Measurements from ENCODE around the gene ARL6IP6.

ARL6IP6 gene

DNA sequence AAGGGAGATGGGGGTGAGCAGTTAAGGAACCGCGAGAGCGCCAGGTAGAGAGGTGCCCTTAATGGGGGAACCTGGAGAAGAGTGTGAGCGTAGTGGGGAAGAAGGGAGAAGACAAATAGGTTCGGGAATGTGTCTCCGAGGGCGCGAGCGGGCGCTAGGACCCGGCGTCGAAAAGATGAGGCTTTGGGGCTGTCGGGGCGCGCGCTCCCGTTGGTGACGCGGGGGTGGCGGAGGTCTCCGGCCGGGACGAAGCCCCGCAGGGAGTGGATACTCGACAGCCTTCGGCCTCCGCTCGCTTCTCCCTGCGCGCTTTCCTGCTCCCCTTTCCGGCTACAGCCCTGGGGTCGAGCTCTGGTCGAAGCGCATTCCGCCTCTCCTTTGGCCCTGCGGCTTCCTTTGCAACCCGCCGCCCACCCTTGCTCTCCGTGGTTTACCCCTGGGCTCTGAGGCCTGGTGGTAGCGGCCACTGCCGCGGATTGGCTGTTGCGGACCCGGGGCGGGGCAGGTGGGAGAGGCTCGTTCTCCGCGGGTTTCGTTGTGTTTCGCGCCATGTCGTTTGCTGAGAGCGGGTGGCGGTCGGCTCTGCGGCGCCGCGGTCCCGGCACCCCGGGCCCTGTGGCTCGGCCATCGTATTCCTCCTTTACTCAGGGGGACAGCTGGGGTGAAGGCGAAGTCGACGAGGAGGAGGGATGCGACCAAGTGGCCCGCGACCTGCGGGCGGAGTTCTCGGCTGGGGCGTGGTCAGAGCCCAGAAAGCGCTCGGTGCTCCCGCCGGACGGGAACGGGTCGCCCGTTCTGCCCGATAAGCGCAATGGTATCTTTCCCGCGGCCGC is at the start of gene ARL6IP6:
TSS of gene ARL6IP6 (plus strand) at position 545 of the 833 bp plus-strand sequence. CDS start at position 550, 5 bp downstream.
- peak; percentile 89 for DNase-seq (ENCODE audit: low read depth in 1 of 2, low spot score in 1 of 2)

DNA sequence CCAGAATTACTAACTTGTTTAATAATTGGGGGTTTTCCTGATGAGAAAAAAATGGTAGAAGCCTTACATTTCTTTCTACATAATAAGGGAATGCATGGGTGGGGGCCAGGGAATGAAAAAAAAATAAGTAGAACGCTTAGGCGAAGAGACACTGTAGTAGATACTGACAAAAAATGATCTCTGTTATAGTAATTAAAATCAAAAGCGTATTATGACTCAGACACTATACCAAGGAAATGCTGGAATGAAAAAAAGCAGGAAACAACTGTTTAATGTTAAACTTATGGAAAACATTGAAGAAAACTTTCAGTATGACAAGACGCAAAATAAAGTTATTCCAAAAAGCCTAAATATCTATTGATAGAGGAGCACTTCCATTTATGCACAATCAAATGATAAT is 44.1 kb upstream of the ARL6IP6 start:
- no peak for DNase-seq (ENCODE audit: low read depth in 1 of 2, low spot score in 1 of 2)

DNA sequence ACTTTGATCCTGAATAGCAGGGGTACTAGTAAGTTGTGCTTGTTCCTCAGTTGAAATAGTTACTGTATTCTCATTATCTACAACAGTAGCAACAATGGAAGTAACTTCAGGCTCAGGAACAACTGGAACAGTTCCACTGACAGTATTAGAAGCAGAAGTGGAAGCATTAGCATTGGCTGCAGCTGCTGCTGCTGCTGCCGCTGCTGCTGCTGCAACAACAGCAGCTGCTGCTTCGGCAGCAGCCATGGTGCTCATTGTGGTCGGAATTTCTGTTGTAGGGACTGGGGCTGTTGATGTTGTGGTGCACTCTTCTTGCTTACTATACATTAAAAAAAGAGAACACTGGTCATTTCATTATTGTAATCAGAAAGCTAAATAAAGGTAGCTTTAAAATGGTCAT is 42.0 kb upstream of the ARL6IP6 start:
- DNase-seq (ENCODE audit: low read depth in 1 of 2, low spot score in 1 of 2) = no peak

DNA sequence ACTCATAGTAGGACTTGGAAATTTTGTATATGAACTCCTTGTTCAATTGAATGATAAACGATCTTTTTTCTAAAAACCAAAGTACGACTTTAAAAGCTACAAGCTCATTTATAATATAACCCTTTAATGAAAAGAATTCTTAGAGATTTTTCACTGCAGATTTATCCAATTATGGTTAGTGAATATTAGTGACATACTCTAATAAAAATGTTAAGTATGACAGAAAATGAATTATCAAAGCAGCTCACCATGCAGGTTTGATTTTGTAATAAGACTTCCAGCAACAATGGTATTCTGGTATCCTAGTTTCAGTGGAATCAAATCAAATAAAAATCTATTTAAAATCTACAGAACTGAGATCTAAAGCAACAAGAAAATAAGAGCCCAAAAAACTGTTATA is 39.6 kb upstream of the ARL6IP6 start:
- no peak for DNase-seq (ENCODE audit: low read depth in 1 of 2, low spot score in 1 of 2)

- no peak for DNase-seq (ENCODE audit: low read depth in 1 of 2, low spot score in 1 of 2)
These were observed 35.8 kb upstream of the ARL6IP6 start for GRCh38 chr2:152682663-152683062.

DNA sequence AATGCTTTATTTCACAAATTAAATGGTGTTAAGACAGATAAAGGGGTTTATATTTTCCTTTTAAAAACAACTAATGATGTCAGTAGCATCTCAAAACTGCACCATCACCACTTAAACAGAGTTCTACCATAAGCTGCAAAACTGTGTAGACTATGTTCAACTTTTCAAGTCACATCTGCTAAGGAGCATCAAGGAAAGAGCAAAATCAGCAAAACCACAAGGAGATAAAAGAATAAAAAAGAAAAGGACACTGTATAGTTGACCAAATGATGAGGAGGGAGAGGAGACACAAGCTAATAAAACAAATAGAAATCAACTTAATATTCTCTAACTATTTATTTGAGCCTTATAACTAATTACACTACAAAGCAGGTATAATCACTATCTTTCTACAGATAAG is 35.0 kb upstream of the ARL6IP6 start:
- no peak for DNase-seq (ENCODE audit: low read depth in 1 of 2, low spot score in 1 of 2)

DNA sequence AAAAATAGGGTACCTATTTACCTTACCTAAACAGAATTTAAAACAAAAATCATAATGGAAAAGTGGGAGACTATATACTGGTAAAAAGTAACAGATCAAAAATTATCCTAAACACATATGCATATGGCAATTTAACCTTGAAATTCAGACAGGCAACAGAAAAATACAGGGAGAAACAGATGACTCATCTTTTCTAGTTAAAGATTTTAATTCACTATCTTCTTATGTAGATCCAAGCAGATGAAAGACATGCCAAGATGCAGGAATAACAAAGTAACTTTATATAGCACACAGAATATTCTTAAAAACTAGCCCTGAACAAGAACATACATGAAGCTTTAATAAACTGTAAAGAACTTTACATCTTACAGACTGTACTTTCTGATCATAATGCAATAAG is 32.1 kb upstream of the ARL6IP6 start:
- no peak for DNase-seq (ENCODE audit: low read depth in 1 of 2, low spot score in 1 of 2)

DNA sequence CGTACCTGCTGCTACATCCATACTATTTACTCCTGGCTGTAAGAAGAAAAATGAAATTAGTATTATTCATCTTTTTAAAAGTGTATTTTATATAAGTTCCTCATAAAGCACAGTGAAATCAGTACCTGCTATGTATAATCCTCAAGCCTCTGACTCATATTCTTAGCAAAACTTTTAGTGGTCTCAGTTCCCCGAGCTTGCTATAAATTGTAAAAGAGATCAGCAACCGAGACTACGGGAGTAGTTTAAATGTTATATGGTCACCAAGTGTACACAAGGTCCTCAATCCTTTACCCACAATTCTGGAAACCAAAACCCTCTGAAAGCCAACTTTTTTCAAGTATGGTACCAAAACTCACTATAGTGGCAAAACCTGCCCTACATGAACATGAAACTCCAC is 25.4 kb upstream of the ARL6IP6 start:
- DNase-seq (ENCODE audit: low read depth in 1 of 2, low spot score in 1 of 2) = no peak

DNA sequence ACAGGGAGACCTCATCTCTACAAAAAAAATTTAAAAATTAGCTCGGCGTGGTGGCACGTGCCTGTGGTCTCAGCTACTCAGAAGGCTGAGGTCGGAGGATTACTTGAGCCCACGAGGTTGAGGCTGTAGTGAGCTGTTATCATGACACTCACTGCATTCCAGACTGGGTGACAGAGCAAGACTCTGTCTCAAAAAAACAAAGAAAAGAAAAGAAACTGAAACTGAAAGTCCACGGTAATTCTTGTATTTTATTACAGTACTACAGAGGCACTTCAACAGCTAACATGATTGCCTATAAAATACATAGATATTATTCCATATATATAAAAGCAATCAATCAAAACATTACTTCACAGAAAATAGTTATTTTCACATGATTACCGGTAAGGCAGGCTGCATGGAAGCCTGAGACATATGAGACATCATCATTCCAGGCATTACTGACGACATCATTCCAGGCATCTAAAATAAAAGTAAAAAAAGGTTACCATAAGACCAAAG is 24.2 kb upstream of the ARL6IP6 start:
- peak in 1 of 2 donors; percentile 33 for DNase-seq (ENCODE audit: low read depth in 1 of 2, low spot score in 1 of 2)

DNA sequence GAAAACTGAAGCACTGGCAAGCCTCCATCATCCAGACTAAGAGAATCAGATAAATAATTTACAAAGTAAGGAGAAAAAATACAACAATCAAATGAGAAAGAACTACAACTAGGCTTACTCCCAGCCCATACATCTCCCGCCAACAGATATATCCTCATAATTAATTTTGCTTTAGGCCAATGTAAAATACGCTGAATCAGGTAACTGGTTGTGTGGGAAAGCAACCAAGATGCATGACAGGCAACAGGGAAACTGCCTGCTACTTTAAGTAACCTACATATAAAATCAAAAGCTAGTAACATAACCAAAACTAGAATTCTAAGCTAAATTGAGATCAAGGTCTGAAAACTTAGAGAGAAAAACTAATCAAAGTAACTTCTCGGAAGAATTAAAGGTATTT is 22.7 kb upstream of the ARL6IP6 start:
- no peak for DNase-seq (ENCODE audit: low read depth in 1 of 2, low spot score in 1 of 2)

- no peak for DNase-seq (ENCODE audit: low read depth in 1 of 2, low spot score in 1 of 2)
These were observed 21.9 kb upstream of the ARL6IP6 start for GRCh38 chr2:152696476-152696875.

DNA sequence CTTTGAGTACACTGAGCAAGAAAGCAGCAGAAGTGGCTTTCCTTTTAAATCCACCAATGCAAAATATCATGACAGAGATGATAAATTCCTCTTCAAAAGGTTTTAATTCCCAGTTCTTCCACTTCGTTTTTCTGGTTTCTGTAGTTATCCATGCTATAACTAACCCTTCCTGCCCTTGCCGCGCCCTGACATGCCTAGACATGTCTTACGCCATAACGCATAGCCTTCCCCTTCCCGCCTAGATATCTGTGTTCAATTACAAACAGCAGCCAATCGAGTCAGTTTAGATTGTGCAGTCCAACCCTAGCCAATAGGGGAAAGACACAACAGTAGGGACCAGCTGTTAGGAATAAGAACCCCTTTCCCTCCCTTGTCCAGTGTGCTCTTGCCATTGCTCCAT is 17.2 kb upstream of the ARL6IP6 start:
- DNase-seq (ENCODE audit: low read depth in 1 of 2, low spot score in 1 of 2) = no peak

- no peak for DNase-seq (ENCODE audit: low read depth in 1 of 2, low spot score in 1 of 2)
These were observed 11.9 kb upstream of the ARL6IP6 start for GRCh38 chr2:152706477-152707021.

DNA sequence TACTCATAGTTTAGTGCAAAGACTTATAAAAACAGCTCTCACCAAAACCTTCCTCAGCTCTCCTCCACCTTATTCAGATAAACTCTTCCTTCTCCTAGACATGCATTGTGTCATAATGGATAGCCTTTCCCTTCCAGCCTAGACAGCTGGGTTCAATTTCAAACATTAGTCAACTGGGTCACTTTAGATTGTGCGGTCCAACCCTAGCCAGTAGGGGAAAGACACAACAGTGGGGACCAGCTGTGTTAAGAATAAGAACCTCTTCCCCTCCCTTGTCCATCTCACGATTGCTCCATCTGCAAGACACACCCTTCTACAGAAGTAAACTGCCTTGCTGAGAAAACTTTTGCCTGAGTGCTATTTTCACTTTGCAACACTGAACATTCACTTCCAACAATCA is 9.7 kb upstream of the ARL6IP6 start:
- DNase-seq (ENCODE audit: low read depth in 1 of 2, low spot score in 1 of 2) = no peak

DNA sequence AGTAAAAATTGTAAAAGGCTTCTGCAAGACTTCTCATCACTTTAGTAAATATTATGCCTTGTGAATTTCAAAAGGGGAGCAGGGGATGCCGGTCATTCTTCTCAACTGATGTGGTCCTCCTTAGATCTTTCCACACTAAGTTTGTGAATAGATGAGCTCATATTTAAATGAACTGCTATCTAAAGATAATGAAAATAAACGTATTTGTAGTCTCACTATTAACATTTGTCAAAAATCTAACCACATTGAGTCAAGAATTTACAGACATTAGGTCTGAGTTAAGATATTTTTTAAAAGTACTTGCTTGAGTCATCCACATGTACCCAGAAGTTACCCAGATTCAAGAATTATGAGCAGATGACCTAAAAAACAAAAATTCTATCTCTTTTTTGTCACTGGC is 7.7 kb upstream of the ARL6IP6 start:
- no peak for DNase-seq (ENCODE audit: low read depth in 1 of 2, low spot score in 1 of 2)

GRCh38 chr2:152715112-152715511 is 3.3 kb upstream of the ARL6IP6 start:
- DNase-seq (ENCODE audit: low read depth in 1 of 2, low spot score in 1 of 2) = no peak

DNA sequence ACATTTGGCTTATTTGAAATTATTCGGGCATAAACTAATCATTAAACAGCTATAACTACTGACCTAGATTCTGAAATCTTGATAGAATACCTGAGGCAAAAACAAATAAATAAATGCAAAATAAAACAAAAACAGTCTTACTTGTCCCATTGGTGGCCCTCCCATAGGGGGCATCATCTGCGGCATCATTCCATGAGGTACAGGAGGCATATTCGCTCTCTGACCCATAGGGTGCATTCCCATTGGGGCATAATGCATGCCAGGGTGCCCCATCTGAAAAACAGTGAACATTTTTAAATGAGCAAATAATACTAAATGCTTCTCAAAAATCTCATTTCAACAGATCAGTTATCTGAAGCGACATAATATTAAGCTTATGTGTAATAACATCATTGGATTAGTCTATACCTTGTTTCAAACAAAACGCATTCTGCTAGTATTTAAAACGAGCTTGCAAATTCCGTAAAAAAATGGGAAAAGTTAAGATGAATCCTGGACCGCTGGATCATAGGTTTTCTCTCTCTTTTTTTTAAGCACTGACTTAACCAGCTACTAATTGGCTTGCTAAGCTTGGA is 2.5 kb upstream of the ARL6IP6 start:
- DNase-seq (ENCODE audit: low read depth in 1 of 2, low spot score in 1 of 2) = no peak

- peak; percentile 4 to 23 for DNase-seq (ENCODE audit: low read depth in 1 of 2, low spot score in 1 of 2)
These were observed 1.6 kb upstream of the ARL6IP6 start for GRCh38 chr2:152716805-152717227.

DNA sequence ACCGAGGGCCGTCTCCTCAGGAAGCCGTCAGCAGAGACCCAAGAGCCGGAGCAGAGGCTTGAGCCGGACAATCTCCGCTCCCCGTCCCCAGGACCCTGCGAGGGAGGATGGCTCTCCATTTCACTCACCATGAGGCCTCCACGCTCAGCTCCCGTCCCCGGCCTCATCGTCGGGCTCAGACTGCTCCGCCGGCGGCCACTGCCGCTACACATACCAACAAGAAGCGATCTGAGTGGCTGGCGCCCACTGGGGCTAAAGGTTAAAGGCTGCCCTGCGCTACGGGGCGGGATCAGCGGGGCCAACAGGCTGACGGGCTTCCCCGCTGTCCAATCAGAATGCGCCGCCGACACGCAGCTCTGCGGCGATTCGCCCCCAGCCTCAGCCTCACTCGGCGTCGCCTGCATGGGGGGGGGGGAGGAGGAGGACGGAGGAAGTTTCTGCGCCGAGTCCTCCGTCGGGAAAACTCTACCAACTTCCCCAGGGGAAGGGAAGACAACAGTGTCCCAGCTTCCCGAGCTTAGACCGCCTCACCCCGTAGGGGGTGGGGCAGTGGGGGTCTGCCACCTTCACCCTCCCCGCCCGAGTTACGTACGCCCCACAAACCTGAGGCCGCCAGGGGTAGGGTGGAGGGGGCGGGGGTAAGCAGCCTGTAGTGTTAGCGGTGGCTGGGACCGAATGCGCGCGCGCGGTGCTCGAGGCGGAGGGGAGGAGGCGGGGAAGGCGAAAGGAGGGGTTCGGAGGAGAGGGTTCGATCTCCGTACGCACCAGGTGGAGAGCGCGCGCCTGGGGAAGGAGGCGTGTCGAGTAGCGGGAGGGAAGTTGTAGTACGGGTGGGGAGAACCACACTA is 968 bp upstream of the ARL6IP6 start, which contains the start of gene PRPF40A:
TSS of gene PRPF40A (minus strand) at position 234 of the 848 bp plus-strand sequence. CDS start at position 212, 22 bp downstream.
- peak; percentile 98 to 99 for DNase-seq (ENCODE audit: low read depth in 1 of 2, low spot score in 1 of 2)

- DNase-seq (ENCODE audit: low read depth in 1 of 2, low spot score in 1 of 2) = no peak
These were observed 657 bp downstream of the ARL6IP6 start for GRCh38 chr2:152718909-152719645.

GRCh38 chr2:152720794-152721193 is 2.4 kb downstream of the ARL6IP6 start:
- no peak for DNase-seq (ENCODE audit: low read depth in 1 of 2, low spot score in 1 of 2)

Data from activated CD4-positive, alpha-beta T cell treated with anti-CD3 and anti-CD28 coated beads, Interleukin-2, amount 50 U/mL, for 24 hours (primary cell).